Measurements from ENCODE around the gene ZP1. TPM values are rescaled to one million over a fixed set of nuclear protein-coding genes. Genes with fewer than 3 reads are reported as not detected.

The ZP1 gene
- total RNA-seq, 3 donors from 2014 or later, result 0.23 to 0.41 TPM; not detected in 1

- Histone ChIP-seq H3K36me3 (ENCODE audit: low read depth) (no peaks in the 10 kb centered on the region), H3K9me3 (no peaks in the 10 kb centered on the region), H3K4me1 (ENCODE audit: low read depth) (peaks cover 13% of the 10 kb centered on the region), H3K4me3 (no peak within 1 kb of the TSS)
- intact Hi-C loops (cut with DNase I, micrococcal nuclease), result no loop called here
- DNase-seq, result peak in 2 of 3 donors; percentile 38 to 43
- no peak for TF ChIP-seq CTCF (IDR thresholded peaks at IDR 0.05)
- ATAC-seq, result peak; percentile 29
Measured at GRCh38 chr11:60855726-60856633, 11.4 kb upstream of the ZP1 start, which contains the start of gene PTGDR2. Gene PTGDR2, minus strand, starts transcription at chr11:60855950. Its CDS starts 2,228 bp downstream, at chr11:60853722.

- TF ChIP-seq CTCF (IDR thresholded peaks at IDR 0.05), result no peak
- Histone ChIP-seq H3K4me1 (ENCODE audit: low read depth) (peaks cover 3% of the 10 kb centered on the region), H3K4me3 (no peak overlapping the region), H3K9me3 (no peaks in the 10 kb centered on the region), H3K36me3 (ENCODE audit: low read depth) (no peaks in the 10 kb centered on the region)
- intact Hi-C loops (cut with DNase I, micrococcal nuclease), result no loop called here
- no peak for DNase-seq
- no peak for ATAC-seq
Measured at GRCh38 chr11:60857378-60858232, 9.7 kb upstream of the ZP1 start.

GRCh38 chr11:60858236-60858635 lies 9.1 kb upstream of the ZP1 start:
- Histone ChIP-seq H3K4me3 (no peak overlapping the region), H3K36me3 (ENCODE audit: low read depth) (no peaks in the 10 kb centered on the region), H3K4me1 (ENCODE audit: low read depth) (no peaks in the 10 kb centered on the region), H3K9me3 (no peaks in the 10 kb centered on the region)
- TF ChIP-seq CTCF (IDR thresholded peaks at IDR 0.05), result no peak
- ATAC-seq (no peak), DNase-seq (no peak)
- intact Hi-C loops (cut with DNase I, micrococcal nuclease), result no loop called here

- no peak for TF ChIP-seq CTCF (IDR thresholded peaks at IDR 0.05)
- no peak overlapping the region for H3K4me3 ChIP-seq
- intact Hi-C loops (cut with DNase I, micrococcal nuclease), result no loop called here
- DNase-seq, result no peak
- no peak for ATAC-seq
- H3K4me1 ChIP-seq (ENCODE audit: low read depth), result no peaks in the 10 kb centered on the region
- no peaks in the 10 kb centered on the region for H3K36me3 ChIP-seq (ENCODE audit: low read depth)
- no peaks in the 10 kb centered on the region for H3K9me3 ChIP-seq
Measured at GRCh38 chr11:60858731-60859464, 8.4 kb upstream of the ZP1 start.

GRCh38 chr11:60859616-60860250 lies 7.6 kb upstream of the ZP1 start:
- H3K36me3 ChIP-seq (ENCODE audit: low read depth), result no peaks in the 10 kb centered on the region
- no peaks in the 10 kb centered on the region for H3K9me3 ChIP-seq
- intact Hi-C loops (cut with DNase I, micrococcal nuclease), result no loop called here
- no peak for TF ChIP-seq CTCF (IDR thresholded peaks at IDR 0.05)
- H3K4me1 ChIP-seq (ENCODE audit: low read depth), result no peaks in the 10 kb centered on the region
- no peak overlapping the region for H3K4me3 ChIP-seq
- DNase-seq (no peak), ATAC-seq (no peak)

Data from mucosa of descending colon (tissue), 3 donors.